ENCODE results near the gene IDH3G. TPM values are rescaled to one million over a fixed set of nuclear protein-coding genes. Genes with fewer than 3 reads are reported as not detected.

Gene IDH3G
- total RNA-seq, 1 donor from 2014 or later, result 80.6 TPM

- H3K36me3 ChIP-seq (ENCODE audit: control insufficient read depth, insufficient read depth, low read length), result no peaks in the 10 kb centered on the region
- H3K27me3 ChIP-seq (ENCODE audit: control insufficient read depth, insufficient read depth, low read length), result no peaks in the 10 kb centered on the region
- no peak for DNase-seq (ENCODE audit: low read depth)
- H3K4me3 ChIP-seq (ENCODE audit: low read depth, low read length), result no peak overlapping the region
- TF ChIP-seq, protein P1, sequence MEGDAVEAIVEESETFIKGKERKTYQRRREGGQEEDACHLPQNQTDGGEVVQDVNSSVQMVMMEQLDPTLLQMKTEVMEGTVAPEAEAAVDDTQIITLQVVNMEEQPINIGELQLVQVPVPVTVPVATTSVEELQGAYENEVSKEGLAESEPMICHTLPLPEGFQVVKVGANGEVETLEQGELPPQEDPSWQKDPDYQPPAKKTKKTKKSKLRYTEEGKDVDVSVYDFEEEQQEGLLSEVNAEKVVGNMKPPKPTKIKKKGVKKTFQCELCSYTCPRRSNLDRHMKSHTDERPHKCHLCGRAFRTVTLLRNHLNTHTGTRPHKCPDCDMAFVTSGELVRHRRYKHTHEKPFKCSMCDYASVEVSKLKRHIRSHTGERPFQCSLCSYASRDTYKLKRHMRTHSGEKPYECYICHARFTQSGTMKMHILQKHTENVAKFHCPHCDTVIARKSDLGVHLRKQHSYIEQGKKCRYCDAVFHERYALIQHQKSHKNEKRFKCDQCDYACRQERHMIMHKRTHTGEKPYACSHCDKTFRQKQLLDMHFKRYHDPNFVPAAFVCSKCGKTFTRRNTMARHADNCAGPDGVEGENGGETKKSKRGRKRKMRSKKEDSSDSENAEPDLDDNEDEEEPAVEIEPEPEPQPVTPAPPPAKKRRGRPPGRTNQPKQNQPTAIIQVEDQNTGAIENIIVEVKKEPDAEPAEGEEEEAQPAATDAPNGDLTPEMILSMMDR (IDR thresholded peaks at IDR 0.05; ENCODE audit: insufficient read depth, low read length, poor library complexity, severe bottlenecking), result no peak
These were observed 11.3 kb downstream of the IDH3G start for GRCh38 chrX:153782871-153783270.

DNA sequence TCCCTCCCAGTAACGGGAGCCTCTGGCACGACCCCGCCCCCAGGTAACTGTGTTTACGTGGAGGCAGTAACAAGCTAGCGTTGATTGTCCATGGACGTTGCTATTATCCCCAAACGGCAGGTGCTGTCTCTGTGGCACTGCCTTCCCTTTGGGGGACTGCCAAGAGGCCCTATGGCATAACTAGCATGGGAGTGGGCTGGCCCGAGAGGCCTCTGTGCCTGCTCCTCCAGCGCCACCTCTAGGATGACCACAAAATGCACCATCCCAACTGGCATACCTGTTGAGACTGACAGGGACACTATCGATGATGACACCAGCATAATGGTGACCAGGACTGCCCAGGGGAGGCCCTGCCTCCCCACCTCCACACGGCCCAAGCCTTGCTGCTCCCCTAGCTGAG is 11.9 kb downstream of the IDH3G start:
- H3K4me3 ChIP-seq (ENCODE audit: low read depth, low read length), result no peak overlapping the region
- H3K27me3 ChIP-seq (ENCODE audit: control insufficient read depth, insufficient read depth, low read length), result no peaks in the 10 kb centered on the region
- no peak for DNase-seq (ENCODE audit: low read depth)
- no peaks in the 10 kb centered on the region for H3K36me3 ChIP-seq (ENCODE audit: control insufficient read depth, insufficient read depth, low read length)
- TF ChIP-seq, protein P1 (IDR thresholded peaks at IDR 0.05; ENCODE audit: insufficient read depth, low read length, poor library complexity, severe bottlenecking), result no peak

GRCh38 chrX:153781428-153782047 is 12.6 kb downstream of the IDH3G start:
- no peak for DNase-seq (ENCODE audit: low read depth)
- TF ChIP-seq, protein P1 (IDR thresholded peaks at IDR 0.05; ENCODE audit: insufficient read depth, low read length, poor library complexity, severe bottlenecking), result no peak
- H3K36me3 ChIP-seq (ENCODE audit: control insufficient read depth, insufficient read depth, low read length), result no peaks in the 10 kb centered on the region
- H3K27me3 ChIP-seq (ENCODE audit: control insufficient read depth, insufficient read depth, low read length), result no peaks in the 10 kb centered on the region
- H3K4me3 ChIP-seq (ENCODE audit: low read depth, low read length), result no peak overlapping the region

- TF ChIP-seq, protein P1 (IDR thresholded peaks at IDR 0.05; ENCODE audit: insufficient read depth, low read length, poor library complexity, severe bottlenecking), result no peak
- H3K4me3 ChIP-seq (ENCODE audit: low read depth, low read length), result no peak within 1 kb of the TSS
- no peak for DNase-seq (ENCODE audit: low read depth)
- H3K36me3 ChIP-seq (ENCODE audit: control insufficient read depth, insufficient read depth, low read length), result no peaks in the 10 kb centered on the region
- no peaks in the 10 kb centered on the region for H3K27me3 ChIP-seq (ENCODE audit: control insufficient read depth, insufficient read depth, low read length)
These were observed 13.3 kb downstream of the IDH3G start, which contains the start of gene SRPK3 for GRCh38 chrX:153780678-153781427. Gene SRPK3, plus strand, starts transcription at chrX:153781041. Its CDS starts 46 bp downstream, at chrX:153781087.

- no peak for DNase-seq (ENCODE audit: low read depth)
- TF ChIP-seq, protein P1 (IDR thresholded peaks at IDR 0.05; ENCODE audit: insufficient read depth, low read length, poor library complexity, severe bottlenecking), result no peak
- H3K4me3 ChIP-seq (ENCODE audit: low read depth, low read length), result no peak overlapping the region
- H3K27me3 ChIP-seq (ENCODE audit: control insufficient read depth, insufficient read depth, low read length), result no peaks in the 10 kb centered on the region
- no peaks in the 10 kb centered on the region for H3K36me3 ChIP-seq (ENCODE audit: control insufficient read depth, insufficient read depth, low read length)
These were observed 14.1 kb downstream of the IDH3G start for GRCh38 chrX:153779891-153780677.

Measured in kidney epithelial cell (primary cell).